SK-N-SH (cell line): Measurements from ENCODE around the gene SS18. TPM values are rescaled to one million over a fixed set of nuclear protein-coding genes. Genes with fewer than 3 reads are reported as not detected.
"Not testable (repeated sequence)": the region's sequence is repeated elsewhere in the genome, so short reads cannot be mapped to it uniquely, and the experiment has no call there.

Experiments used
- CTCF ChIA-PET: fragments of 300-600, 350-600 bp; formaldehyde crosslinking; extraction: SDS; loops from one replicate; lab custom pipeline; 2021; lab: Yijun Ruan, JAX
- POLR2A ChIA-PET: fragments of 350-600 bp; sonication (Branson Sonifier 250); formaldehyde crosslinking; extraction: SDS; loops from one replicate; lab custom pipeline; 2020; ENCODE audit warnings: antibody characterized with exemption, inconsistent platforms; lab: Yijun Ruan, JAX
- DNase-seq: peaks from one replicate; pipeline ENCODE4 v3.0.0; 2012
- H2AFZ ChIP-seq: fragments of 200-600 bp; sonication (generic); 2 replicates; pipeline ENCODE4 v1.8.1; 2016; ENCODE audit warnings: antibody characterized with exemption, mild to moderate bottlenecking, low read depth
- H3F3A ChIP-seq: fragments of 200-600 bp; sonication (generic); replicated peaks from 2 replicates; pipeline ENCODE3; 2016; ENCODE audit warnings: antibody characterized with exemption, mild to moderate bottlenecking; ENCODE audit not compliant: insufficient read depth
- H3K27ac ChIP-seq, 2 experiments: fragments of 200-500 bp in 1 of 2; fragments of 200-600 bp in 1 of 2; sonication (Bioruptor generic) in 1 of 2; sonication (generic), shearing (Covaris generic) in 1 of 2; 2 replicates each; pipeline versions ENCODE4 v1.5.1 to v1.6.1; 2014 to 2016; ENCODE audit warnings: low read depth in 2 of 2, inconsistent platforms in 1 of 2, low read length in 1 of 2, mild to moderate bottlenecking in 1 of 2, mixed read lengths in 1 of 2
- H3K27me3 ChIP-seq: fragments of 200-600 bp; sonication (generic), shearing (Covaris generic); 2 replicates; pipeline ENCODE4 v1.6.1; 2016; ENCODE audit warnings: mixed run types; ENCODE audit not compliant: insufficient read depth
- H3K36me3 ChIP-seq, 2 experiments: fragments of 200-500 bp in 1 of 2; fragments of 200-600 bp in 1 of 2; sonication (Bioruptor generic) in 1 of 2; sonication (generic) in 1 of 2; replicated peaks in 1 of 2; 2 replicates each; pipeline versions ENCODE3 to v1.5.1; 2014 to 2016; ENCODE audit warnings: low read length in 1 of 2, mild to moderate bottlenecking in 1 of 2; ENCODE audit not compliant: insufficient read depth in 2 of 2, control insufficient read depth in 1 of 2
- H3K4me1 ChIP-seq, 2 experiments: fragments of 200-500 bp in 1 of 2; fragments of 200-600 bp in 1 of 2; sonication (Bioruptor generic) in 1 of 2; sonication (generic), shearing (Covaris generic) in 1 of 2; 2 replicates each; pipeline versions ENCODE4 v1.5.1 to v1.6.1; 2014 to 2016; ENCODE audit warnings: low read depth in 1 of 2, low read length in 1 of 2, mixed run types in 1 of 2; ENCODE audit not compliant: insufficient read depth in 2 of 2, control insufficient read depth in 1 of 2
- H3K4me2 ChIP-seq: fragments of 200-600 bp; sonication (generic), shearing (Covaris generic); 2 replicates; pipeline ENCODE4 v1.6.1; 2017; ENCODE audit warnings: mixed run types
- H3K4me3 ChIP-seq, 2 experiments: fragments of 200-500 bp in 1 of 2; fragments of 200-600 bp in 1 of 2; sonication (Bioruptor generic) in 1 of 2; sonication (generic), shearing (Covaris generic) in 1 of 2; 2 replicates each; pipeline versions ENCODE4 v1.5.1 to v1.8.1; 2014 to 2016; ENCODE audit warnings: low read depth in 2 of 2, inconsistent platforms in 1 of 2, low read length in 1 of 2, mild to moderate bottlenecking in 1 of 2, mixed read lengths in 1 of 2, moderate library complexity in 1 of 2
- H3K79me2 ChIP-seq: fragments of 200-600 bp; sonication (generic); 2 replicates; pipeline ENCODE4 v1.8.1; 2017; ENCODE audit warnings: mild to moderate bottlenecking; ENCODE audit not compliant: insufficient read depth
- H3K9ac ChIP-seq: fragments of 200-600 bp; sonication (generic); 2 replicates; pipeline ENCODE4 v1.6.1; 2017; ENCODE audit warnings: mixed run types
- H3K9me2 ChIP-seq: fragments of 200-600 bp; sonication (generic); 2 replicates; pipeline ENCODE4 v1.6.1; 2017; ENCODE audit warnings: mixed run types
- H3K9me3 ChIP-seq: fragments of 200-600 bp; sonication (generic); 2 replicates; pipeline ENCODE4 v1.6.1; 2017; ENCODE audit warnings: mixed run types, mild to moderate bottlenecking, moderate library complexity
- H4K20me1 ChIP-seq: fragments of 200-600 bp; sonication (generic); 2 replicates; pipeline ENCODE4 v1.6.1; 2017; ENCODE audit warnings: mild to moderate bottlenecking, mixed run types; ENCODE audit not compliant: insufficient read depth
- ELF1 ChIP-seq: IDR thresholded peaks from 2 replicates; pipeline ENCODE4 v1.4.0; 2012
- EZH2phosphoT487 ChIP-seq: fragments of 200-600 bp; sonication (generic); IDR thresholded peaks from 2 replicates; pipeline ENCODE4 v1.6.1; 2017; ENCODE audit warnings: low read depth, mixed run types, mild to moderate bottlenecking, antibody characterized with exemption, moderate library complexity, borderline replicate concordance
- FOSL2 ChIP-seq: IDR thresholded peaks from 2 replicates; pipeline ENCODE4 v1.4.0; 2012; ENCODE audit warnings: low read depth, mild to moderate bottlenecking, moderate library complexity, borderline replicate concordance
- MEF2A ChIP-seq: IDR thresholded peaks from 2 replicates; pipeline ENCODE4 v1.4.0; 2012; ENCODE audit warnings: low read depth, borderline replicate concordance
- NFIC ChIP-seq: IDR thresholded peaks from 2 replicates; pipeline ENCODE4 v1.4.0; 2012; ENCODE audit warnings: borderline replicate concordance
- POLR2AphosphoS5 ChIP-seq: IDR thresholded peaks from 2 replicates; pipeline ENCODE4 v1.6.1; 2012; ENCODE audit warnings: low read depth, low read length
- RAD21 ChIP-seq: IDR thresholded peaks from 2 replicates; pipeline ENCODE4 v1.6.1; 2012; ENCODE audit warnings: mild to moderate bottlenecking, low read length
- RFX5 ChIP-seq: IDR thresholded peaks from 2 replicates; pipeline ENCODE4 v1.6.1; 2012; ENCODE audit warnings: mild to moderate bottlenecking, improper control_type of control experiment, low read length
- SMC3 ChIP-seq: IDR thresholded peaks from 2 replicates; pipeline ENCODE4 v1.6.1; 2012; ENCODE audit warnings: low read depth, low read length, improper control_type of control experiment
- TCF12 ChIP-seq: IDR thresholded peaks from 2 replicates; pipeline ENCODE4 v1.4.0; 2012
- TEAD4 ChIP-seq: IDR thresholded peaks from 2 replicates; pipeline ENCODE4 v1.4.0; 2012; ENCODE audit warnings: mild to moderate bottlenecking, borderline replicate concordance; ENCODE audit not compliant: insufficient read depth
- WGBS: methylation state at CpG from one replicate; pipeline ENCODE4 v1.1.6; 2017; ENCODE audit warnings: low lambda C conversion rate; 5-methylcytosine and 5-hydroxymethylcytosine counted together
- polyA plus RNA-seq, 3 experiments: library from polyadenylated mRNA; depleted of rRNA; stranded (reverse); fragments of >200 nt; gene quantifications; 2 replicates each; pipeline ENCODE4 v1.2.3, GENCODE V29; 2012
- TF ChIP-seq, protein P1 (sequence below): IDR thresholded peaks from 2 replicates; pipeline ENCODE4 v1.4.0; 2012; ENCODE audit warnings: low read depth, borderline replicate concordance
- TF ChIP-seq, protein P2 (sequence below): IDR thresholded peaks from 2 replicates; pipeline ENCODE4 v1.4.0; 2012; ENCODE audit warnings: low read depth, borderline replicate concordance
- TF ChIP-seq, protein P3 (sequence below): IDR thresholded peaks from 2 replicates; pipeline ENCODE4 v1.6.1; 2012; ENCODE audit warnings: mild to moderate bottlenecking, low read depth, low read length, moderate library complexity

Gene SS18
- polyA plus RNA-seq, 1 of the 3 experiments (the other 2 are of a cell fraction), result 98.6 TPM

DNA sequence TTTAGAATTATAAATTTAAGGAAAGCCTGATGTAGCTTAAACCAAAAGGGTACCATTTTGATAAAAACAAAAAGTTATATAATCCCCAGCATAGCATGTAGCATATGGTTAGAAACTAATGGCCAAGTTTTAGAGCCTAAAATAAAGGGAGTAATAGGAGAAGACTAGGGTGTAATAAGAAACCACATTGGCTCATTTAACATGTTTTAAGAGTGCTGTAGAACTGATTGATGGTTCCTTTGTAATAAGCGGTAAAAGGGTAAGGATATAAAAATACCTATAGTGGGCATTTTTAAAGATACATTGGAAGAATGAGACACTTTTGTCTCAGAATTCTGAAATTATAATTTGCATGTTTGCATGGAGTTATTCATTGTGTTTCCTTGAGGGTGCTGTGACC, 45.1 kb upstream of the SS18 start (continued):
- TF ChIP-seq, protein P1, sequence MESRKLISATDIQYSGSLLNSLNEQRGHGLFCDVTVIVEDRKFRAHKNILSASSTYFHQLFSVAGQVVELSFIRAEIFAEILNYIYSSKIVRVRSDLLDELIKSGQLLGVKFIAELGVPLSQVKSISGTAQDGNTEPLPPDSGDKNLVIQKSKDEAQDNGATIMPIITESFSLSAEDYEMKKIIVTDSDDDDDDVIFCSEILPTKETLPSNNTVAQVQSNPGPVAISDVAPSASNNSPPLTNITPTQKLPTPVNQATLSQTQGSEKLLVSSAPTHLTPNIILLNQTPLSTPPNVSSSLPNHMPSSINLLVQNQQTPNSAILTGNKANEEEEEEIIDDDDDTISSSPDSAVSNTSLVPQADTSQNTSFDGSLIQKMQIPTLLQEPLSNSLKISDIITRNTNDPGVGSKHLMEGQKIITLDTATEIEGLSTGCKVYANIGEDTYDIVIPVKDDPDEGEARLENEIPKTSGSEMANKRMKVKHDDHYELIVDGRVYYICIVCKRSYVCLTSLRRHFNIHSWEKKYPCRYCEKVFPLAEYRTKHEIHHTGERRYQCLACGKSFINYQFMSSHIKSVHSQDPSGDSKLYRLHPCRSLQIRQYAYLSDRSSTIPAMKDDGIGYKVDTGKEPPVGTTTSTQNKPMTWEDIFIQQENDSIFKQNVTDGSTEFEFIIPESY, result no peak
- TF ChIP-seq POLR2AphosphoS5 (no peak), MEF2A (no peak), ELF1 (no peak), TEAD4 (no peak), RAD21 (no peak), RFX5 (no peak), TCF12 (no peak), NFIC (no peak)
- TF ChIP-seq, all 33 proteins: peak for 0

DNA sequence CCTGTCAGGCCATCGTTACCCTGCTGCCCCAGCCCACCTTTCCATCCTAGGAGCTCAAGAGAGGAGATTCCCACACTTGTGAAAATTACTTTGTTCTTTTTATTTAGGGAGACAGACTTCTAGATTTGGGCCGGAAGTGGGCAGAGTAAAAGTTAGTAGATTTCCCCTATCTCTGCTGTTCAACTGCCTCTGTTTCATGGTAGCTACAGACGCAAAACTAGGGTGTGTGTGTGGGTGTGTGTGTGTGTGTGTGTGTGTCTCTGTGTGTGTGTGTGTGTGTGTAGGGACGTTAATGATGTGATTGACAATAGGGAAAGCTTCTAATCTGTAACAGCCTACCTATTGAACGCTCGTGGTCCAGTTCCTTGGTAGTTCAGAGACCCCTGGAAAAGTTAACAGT, 43.7 kb upstream of the SS18 start:
- CTCF ChIA-PET, result no interaction called here
- no peaks in the 10 kb centered on the region for H3K27me3 ChIP-seq
- H3K9ac ChIP-seq, result no peak overlapping the region
- H3F3A ChIP-seq, result no peaks in the 10 kb centered on the region
- H4K20me1 ChIP-seq, result no peaks in the 10 kb centered on the region
- H3K79me2 ChIP-seq, result no peaks in the 10 kb centered on the region
- TF ChIP-seq TEAD4, result no peak
- no peak for TF ChIP-seq EZH2phosphoT487
- no peaks in the 10 kb centered on the region for H3K36me3 ChIP-seq
- POLR2A ChIA-PET, result interaction anchor here (0.6 kb wide), 1 partner anchor 1934 kb away, joined by 3 read pairs; no protein-coding TSS in a partner anchor
- no peak overlapping the region for H2AFZ ChIP-seq
- no peaks in the 10 kb centered on the region for H3K9me3 ChIP-seq
- no peaks in the 10 kb centered on the region for H3K9me2 ChIP-seq
- H3K4me3 ChIP-seq, result no peak overlapping the region
- H3K27ac ChIP-seq, result no peak overlapping the region
- WGBS, result 72% methylated on average over 6 of the region's 6 CpGs
- no peak overlapping the region for H3K4me2 ChIP-seq
- no peaks in the 10 kb centered on the region; a peak in 1 of 4 replicates for H3K4me1 ChIP-seq
- no peak for DNase-seq

DNA sequence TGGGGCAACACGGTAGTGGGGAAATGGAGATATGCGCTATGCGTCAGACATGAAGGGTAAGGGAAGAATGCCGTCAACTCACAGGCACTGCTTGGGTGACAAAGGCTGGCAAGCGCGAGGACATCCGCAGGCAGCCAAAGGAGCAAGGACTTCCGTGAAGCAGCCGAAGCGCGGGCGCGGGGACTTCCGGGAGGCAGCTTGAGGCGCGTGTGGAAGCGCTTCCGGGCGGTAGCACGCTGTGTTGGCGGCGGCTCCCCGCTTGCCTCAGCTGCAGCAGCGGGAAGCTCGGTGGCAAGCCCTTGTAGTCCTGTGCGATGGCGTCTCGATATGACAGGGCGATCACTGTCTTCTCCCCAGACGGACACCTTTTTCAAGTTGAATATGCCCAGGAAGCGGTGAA, 43.2 kb upstream of the SS18 start, which contains the start of gene PSMA8:
TSS of gene PSMA8 (plus strand) at position 218 of the 400 bp plus-strand sequence. CDS start at position 315, 97 bp downstream.
- Histone ChIP-seq H3K4me2 (no peak within 1 kb of the TSS), H3K9ac (no peak within 1 kb of the TSS), H3K27ac (no peak within 1 kb of the TSS), H3K27me3 (no peaks in the 10 kb centered on the region), H2AFZ (no peak within 1 kb of the TSS), H3K79me2 (no peaks in the 10 kb centered on the region), H3F3A (no peaks in the 10 kb centered on the region), H3K4me3 (no peak within 1 kb of the TSS), H3K4me1 (no peaks in the 10 kb centered on the region; a peak in 1 of 4 replicates), H3K9me3 (no peaks in the 10 kb centered on the region), H3K9me2 (no peaks in the 10 kb centered on the region), H4K20me1 (no peaks in the 10 kb centered on the region), H3K36me3 (no peaks in the 10 kb centered on the region)
- ChIA-PET POLR2A (no interaction called here), CTCF (no interaction called here)
- TF ChIP-seq TCF12, result no peak
- no peak for TF ChIP-seq FOSL2
- TF ChIP-seq SMC3, result no peak
- TF ChIP-seq, protein P2, sequence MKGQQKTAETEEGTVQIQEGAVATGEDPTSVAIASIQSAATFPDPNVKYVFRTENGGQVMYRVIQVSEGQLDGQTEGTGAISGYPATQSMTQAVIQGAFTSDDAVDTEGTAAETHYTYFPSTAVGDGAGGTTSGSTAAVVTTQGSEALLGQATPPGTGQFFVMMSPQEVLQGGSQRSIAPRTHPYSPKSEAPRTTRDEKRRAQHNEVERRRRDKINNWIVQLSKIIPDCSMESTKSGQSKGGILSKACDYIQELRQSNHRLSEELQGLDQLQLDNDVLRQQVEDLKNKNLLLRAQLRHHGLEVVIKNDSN, result no peak
- TF ChIP-seq, protein P3, sequence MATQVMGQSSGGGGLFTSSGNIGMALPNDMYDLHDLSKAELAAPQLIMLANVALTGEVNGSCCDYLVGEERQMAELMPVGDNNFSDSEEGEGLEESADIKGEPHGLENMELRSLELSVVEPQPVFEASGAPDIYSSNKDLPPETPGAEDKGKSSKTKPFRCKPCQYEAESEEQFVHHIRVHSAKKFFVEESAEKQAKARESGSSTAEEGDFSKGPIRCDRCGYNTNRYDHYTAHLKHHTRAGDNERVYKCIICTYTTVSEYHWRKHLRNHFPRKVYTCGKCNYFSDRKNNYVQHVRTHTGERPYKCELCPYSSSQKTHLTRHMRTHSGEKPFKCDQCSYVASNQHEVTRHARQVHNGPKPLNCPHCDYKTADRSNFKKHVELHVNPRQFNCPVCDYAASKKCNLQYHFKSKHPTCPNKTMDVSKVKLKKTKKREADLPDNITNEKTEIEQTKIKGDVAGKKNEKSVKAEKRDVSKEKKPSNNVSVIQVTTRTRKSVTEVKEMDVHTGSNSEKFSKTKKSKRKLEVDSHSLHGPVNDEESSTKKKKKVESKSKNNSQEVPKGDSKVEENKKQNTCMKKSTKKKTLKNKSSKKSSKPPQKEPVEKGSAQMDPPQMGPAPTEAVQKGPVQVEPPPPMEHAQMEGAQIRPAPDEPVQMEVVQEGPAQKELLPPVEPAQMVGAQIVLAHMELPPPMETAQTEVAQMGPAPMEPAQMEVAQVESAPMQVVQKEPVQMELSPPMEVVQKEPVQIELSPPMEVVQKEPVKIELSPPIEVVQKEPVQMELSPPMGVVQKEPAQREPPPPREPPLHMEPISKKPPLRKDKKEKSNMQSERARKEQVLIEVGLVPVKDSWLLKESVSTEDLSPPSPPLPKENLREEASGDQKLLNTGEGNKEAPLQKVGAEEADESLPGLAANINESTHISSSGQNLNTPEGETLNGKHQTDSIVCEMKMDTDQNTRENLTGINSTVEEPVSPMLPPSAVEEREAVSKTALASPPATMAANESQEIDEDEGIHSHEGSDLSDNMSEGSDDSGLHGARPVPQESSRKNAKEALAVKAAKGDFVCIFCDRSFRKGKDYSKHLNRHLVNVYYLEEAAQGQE, result no peak
- no peak for DNase-seq
- 95% methylated on average over 30 of the region's 31 CpGs for WGBS

DNA sequence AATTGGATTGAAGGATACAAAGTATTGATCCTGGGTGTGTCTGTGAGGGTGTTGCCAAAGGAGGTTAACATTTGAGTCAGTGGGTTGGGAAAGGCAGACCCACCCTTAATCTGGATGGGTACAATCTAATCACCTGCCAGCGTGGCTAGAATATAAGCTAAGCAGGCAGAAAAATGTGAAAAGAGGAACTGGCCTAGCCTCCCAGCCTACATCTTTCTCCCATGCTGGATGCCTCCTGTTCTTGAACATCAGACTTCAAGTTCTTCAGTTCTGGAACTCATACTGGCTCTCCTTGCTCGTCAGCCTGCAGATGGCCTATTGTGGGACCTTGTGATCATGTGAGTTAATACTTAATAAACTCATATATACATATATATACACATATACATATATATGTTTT, 37.8 kb upstream of the SS18 start:
- POLR2A ChIA-PET, H3K9me3 ChIP-seq, H3K27ac ChIP-seq: not testable (repeated sequence)

More for the DNA sequence above, 37.8 kb upstream of the SS18 start:
- H3K4me1 ChIP-seq, H3K4me3 ChIP-seq, H2AFZ ChIP-seq, H3K9me2 ChIP-seq, H3K79me2 ChIP-seq, DNase-seq, H3F3A ChIP-seq, H3K36me3 ChIP-seq, H4K20me1 ChIP-seq, H3K4me2 ChIP-seq, H3K9ac ChIP-seq, H3K27me3 ChIP-seq, CTCF ChIA-PET: not testable (repeated sequence)
- WGBS, result 29% methylated on average over 2 of the region's 2 CpGs
